Mesenteric fat pad (tissue), 1 donor: Measurements from ENCODE around the gene ANO6. TPM values are rescaled to one million over a fixed set of nuclear protein-coding genes. Genes with fewer than 3 reads are reported as not detected.

Source experiments
- DNase-seq: peaks from one replicate; pipeline ENCODE4 v3.0.0-alpha.2; 2020; ENCODE audit warnings: low spot score
- total RNA-seq: library from RNA; stranded (reverse); fragmentation: NEBNext Ultra II Directional; extraction: Animal tissue kit (Norgen Biotek cat#: 25700); gene quantifications from one replicate; pipeline ENCODE4 v1.2.1, GENCODE V29; 2021
- donor health status: DM: yes; HTN: yes; CAD: no.

ANO6 gene
- total RNA-seq, 1 donor from 2014 or later = 152 TPM

DNA sequence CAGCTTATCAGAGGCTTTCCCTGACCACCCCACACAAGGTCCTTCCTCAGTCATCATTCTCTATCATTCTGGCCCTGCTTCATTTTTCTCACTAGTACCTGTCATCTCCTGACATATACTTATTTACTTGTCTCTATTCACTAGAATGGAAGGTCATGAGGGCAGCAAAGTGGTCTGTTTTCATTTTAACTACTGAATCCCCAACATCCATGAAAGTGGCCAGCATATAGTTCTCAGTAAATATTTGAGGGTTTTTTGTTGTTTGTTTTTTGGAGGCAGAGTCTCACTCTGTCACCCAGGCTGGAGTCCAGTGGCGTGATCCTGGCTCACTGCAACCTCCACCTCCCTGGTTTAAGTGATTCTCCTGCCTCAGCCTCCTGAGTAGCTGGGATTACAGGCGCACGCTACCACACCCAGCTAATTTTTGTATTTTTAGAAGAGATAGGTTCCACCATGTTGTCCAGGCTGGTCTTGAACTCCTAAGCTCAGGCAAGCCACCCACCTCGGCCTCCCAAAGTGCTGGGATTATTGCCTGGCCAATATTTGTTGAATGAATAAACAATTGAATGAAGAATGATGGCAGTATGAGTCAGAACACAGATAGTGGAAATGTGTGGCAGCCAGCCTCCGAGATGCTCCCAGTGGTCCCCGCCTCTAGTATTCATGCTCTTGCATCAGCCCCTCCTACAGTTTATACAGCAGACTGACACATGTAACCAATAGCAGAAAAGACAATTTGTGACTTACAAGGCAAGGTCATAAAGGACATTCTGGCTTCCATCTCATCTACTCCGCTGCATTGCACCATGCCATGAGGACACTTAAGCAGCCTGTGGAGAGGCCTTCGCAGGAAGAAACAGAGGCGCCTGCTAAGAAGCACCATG is 7.0 kb upstream of the ANO6 start:
- DNase-seq = no peak

DNA sequence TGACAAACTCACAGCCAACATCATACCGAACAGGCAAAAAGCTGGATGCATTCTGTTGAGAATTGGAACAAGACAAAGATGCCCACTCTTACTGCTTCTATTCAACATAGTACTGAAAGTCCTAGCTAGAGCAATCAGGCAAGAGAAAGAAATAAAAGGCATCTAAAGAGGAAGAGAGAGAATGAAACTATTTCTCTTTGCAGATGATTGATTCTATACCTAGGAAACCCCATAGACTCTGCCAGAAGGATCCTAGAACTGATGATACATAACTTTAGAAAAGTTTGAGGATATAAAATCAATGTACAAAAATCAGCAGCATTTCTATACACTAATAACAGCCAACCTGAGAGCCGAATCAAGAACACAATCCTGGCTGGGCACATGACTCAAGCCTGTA is 6.1 kb upstream of the ANO6 start:
- DNase-seq = no peak

DNA sequence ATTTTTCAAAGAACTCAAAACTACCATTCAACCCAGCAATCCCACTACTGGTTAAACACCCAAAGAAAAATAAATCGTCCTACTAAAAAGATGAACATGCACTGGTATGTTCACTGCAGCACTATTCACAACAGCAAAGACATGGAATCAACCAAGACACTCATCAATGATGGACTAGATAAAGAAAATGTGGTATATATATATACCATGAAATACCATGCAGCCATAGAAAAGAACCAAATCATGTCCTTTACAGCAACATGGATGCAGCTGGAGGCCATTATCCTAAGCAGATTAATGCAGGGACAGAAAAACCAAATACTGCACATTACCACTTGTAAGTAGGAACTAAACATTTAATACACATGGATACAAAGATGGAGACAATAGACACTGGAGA is 3.8 kb upstream of the ANO6 start:
- no peak for DNase-seq

DNA sequence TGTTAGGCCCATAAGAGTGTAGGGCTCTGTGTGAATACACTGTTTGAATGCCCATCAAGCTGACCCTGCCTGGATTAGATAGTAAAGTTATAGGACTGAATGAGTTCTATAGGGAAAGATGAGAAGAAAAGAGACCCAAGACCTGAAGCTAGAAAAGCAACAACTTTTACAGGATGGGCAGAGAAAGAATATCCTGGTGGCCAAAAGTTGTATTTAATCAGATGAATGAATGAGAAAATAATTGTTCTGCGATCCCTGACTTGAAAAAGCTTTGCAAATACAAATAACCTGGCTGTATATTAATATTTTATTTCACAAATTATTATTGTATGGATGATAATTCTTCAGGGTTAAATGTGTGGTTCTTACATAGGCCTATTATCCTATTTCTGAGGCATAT is 2.8 kb upstream of the ANO6 start:
- DNase-seq = no peak

DNA sequence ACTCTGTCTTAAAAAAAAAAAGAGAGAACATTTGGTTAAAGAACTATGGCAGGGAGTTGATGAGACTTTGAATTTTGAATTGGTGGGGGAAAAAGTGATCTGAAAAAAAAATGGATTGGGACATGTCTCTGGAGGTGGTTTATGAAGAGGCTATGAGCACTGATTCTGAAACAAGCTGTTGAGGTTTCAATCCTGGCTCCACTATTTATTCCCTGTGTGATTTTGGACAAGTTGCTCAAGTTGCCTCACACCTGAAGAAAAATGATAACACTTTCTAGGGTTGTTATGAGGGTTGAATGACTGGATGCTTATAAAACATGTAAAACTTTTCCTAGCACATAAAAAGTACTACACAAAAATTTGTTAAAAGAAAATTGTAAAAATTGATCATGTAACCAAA is 1.8 kb upstream of the ANO6 start:
- no peak for DNase-seq

DNA sequence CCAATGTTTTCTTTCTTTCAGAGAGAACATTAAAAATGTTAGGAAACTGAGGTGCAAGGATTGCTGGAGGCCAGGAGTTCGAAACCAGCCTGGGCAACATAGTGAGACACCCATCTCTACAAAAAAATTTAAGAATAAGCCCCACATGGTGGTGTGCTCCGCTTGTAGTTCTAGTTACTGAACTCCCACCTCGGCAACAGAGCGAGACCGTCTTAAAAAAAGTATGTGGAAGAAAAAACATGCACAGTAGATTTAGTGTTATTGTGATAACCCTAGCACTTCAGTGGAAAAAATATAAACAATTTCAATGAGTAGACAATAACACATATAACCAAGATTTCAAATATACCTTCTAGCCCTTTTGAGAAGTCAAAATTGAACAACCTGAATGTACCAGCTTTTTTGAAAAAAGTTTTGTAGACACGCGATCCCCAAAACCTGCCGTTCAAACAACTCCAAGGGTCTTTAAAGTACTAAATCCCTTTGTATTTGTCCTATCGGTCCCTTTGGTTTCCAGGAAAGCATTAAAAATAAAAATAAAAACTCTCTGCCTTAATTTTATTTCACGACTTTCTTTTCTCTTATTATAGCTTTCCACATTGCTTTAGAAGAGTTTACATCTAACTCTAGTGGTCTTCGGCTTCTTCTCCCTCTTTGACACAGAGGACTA is 1.0 kb upstream of the ANO6 start:
- DNase-seq = no peak

DNA sequence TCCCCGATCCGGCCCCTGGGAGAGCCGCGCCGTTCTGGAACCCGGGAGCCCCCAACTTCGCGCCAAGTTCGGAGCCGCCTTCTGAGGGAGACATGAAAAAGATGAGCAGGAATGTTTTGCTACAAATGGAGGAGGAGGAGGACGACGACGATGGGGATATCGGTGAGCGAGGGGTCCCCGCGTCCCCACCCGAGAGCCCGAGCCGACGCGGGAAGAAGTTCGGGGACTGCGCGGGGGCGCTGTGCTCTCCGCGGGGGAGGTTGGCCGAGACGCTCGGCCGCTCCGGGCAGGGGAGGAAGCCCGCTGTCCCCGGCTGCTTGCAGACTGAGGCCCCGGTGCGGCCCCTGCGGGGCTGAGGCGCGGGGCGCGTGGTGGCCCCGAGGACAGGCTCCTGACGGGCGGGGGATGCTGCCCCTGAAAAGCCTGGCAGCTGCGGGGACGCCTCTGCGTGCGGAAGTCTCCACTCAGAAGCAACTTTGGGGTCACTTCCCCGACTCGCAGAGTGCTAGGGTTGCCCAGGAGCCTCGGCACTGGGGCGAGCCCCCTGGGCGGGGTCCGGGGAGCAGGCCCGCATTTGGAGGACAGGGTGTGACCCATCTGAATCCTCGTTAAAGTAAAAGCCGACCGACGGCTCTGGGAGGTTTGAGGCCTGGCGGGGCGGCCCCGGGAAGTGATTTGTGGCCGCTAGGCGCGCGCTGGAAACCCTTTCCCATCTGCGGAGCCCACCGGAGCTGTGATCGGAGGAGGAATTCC is 511 bp downstream of the ANO6 start:
- DNase-seq = no peak

DNA sequence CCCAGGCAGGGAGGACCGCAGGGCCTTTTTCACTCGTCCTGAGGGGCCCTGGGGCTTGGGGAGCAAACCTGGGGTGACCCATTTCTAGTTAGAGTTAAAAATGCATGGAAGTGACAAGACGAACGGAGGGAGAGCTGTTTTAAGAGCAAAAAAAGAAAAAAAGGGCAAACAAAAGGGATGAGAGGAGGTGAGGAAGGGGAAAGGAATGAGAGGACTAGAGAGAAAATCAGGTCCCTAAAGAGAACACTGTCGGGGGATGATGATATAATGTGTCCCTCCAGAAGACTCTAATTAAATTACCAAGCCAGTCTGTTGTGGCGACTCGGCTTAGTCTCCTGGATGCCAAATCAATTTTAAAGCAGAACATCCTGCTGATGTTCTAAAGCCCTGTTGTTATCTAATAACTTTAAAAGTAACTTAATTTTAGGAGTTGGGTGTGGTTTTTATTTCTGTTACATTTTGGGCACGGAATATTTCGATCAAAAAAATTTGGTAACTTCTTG is 1.1 kb downstream of the ANO6 start:
- DNase-seq = no peak

DNA sequence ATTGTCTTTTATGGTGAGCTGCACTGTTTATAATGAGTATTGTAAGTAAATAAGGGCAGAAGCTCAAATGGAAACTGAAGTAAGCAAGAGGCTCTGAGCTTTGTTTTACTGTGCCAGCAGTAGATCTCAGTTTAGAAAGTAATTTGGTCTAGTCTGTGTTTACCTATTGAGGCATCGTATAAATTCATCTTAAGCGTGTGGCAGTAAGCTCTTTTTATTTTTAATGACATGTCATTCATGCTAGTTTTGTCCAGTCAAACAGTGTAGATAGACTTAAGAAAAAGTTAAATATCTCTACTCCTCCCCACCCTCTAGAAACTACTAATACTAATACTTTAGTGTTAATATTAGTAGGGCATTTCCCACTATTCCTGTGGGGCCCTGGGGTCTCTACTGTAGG is 2.0 kb downstream of the ANO6 start:
- DNase-seq = no peak

DNA sequence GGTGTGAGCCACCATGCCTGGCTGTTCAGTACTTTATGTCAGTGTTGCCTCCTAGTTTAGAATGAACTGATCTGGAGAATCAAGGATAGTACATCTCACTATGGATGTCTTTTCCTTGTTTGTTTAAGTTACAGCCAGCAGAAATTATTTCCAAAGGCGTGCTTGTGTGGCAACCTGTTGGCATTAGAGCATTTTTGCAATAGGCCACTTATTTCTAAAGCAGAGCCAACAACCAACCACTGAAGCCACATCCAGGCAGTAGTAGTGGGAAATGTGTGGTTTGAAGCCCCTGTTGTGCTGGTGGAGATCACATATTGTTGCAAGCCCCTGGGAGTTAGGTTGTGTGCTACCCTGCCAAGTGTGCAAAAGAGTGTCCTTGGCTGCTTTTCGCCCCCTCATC is 3.7 kb downstream of the ANO6 start:
- no peak for DNase-seq

DNA sequence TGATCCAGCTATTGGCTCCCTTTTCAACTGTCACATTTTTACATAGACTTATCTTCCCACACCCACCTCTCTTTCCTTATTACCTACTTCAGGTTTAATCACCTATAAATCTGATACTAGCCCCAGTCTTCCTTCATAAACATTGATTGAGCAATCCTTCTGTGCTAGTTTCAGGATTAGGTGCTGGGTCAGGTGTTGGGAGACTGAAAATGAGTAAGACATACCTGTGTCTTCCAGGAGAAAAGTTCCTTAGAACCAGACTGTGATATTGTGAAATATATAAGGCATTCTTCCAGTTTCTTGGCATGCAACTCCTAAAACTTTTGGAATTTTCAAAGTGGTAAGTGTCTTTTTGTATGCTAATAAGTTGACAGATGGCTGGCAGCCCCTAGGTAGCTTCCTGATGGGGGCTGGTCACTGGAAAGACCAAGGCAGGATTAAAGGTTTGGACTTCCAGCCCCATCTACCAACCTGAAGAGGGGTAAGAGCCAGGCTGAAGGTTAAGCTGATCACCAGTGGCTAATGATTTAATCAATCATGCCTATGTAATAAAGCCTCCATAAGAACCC is 4.6 kb downstream of the ANO6 start:
- no peak for DNase-seq

DNA sequence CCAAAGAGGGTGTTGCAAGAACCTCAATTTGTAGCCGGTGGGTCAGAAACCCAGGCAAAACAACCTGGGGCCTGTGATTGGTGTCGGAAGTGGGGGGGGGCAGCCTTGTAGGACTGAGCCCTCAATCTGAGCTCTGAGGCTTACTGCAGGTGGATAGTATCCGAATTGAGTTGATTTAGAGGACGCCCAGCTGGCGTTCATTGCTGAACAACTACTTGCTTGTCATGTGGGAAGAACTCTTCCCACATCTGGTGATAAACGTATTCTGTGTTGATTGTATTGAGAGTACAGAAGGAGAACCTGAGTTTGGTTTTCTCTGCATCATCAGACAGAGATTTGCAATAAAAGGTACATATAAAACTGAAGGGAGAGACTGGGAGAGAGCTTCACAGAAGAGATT is 5.1 kb downstream of the ANO6 start:
- no peak for DNase-seq

DNA sequence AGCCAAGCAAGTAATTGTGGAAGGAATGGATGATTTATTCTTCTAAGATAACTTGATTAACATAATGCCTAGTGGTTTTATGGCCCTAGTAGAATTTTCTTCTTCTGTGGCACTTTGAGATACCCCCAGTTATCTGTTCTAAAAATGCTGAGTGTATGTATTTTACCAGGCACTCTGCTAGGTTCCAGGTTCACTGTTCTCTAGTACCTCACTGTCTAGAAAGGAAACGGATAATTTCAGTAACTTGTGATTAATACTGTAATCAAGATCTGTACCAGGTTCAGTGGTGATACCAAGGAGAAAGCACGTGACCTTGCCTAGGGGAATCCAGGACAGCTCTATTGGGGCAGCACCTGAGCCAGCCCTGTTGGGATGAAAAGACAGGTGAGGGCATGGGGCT is 8.0 kb downstream of the ANO6 start:
- DNase-seq = no peak

DNA sequence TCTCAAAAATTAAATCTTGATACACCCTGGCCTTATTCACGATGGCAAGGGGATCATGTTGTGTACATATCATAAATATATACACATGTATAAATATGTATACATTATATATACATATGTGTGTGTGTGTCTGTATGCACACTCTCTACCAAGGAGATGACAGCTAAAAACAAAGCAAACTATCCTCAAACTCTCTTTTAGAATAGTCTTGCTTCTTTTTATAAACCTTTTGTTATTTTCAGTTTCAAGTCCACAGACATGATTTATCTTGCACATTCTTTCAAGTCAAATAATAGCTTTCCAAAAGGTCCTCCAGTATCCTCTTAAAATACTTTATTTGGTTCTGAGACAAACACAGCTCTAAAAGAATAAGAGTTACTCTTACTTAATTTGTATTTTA is 8.4 kb downstream of the ANO6 start:
- DNase-seq = no peak

DNA sequence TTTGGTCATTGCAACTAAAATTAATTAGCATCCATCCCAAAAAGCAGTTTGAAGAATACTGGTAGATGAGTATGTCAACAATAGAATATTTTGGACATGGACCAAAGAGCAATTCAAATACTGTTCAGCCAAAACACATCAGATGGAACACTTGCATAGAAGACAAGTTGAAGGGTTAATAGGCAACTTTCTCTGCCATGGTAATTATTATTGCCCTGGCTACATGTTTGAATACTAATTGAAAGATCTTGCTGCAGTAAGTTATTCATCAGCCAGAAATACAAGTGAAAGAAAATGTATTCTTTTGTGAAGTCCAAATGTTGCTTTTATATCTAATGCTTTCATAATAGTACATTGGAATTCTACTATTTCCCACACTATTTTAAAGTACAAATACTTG is 10.1 kb downstream of the ANO6 start:
- DNase-seq = no peak

DNA sequence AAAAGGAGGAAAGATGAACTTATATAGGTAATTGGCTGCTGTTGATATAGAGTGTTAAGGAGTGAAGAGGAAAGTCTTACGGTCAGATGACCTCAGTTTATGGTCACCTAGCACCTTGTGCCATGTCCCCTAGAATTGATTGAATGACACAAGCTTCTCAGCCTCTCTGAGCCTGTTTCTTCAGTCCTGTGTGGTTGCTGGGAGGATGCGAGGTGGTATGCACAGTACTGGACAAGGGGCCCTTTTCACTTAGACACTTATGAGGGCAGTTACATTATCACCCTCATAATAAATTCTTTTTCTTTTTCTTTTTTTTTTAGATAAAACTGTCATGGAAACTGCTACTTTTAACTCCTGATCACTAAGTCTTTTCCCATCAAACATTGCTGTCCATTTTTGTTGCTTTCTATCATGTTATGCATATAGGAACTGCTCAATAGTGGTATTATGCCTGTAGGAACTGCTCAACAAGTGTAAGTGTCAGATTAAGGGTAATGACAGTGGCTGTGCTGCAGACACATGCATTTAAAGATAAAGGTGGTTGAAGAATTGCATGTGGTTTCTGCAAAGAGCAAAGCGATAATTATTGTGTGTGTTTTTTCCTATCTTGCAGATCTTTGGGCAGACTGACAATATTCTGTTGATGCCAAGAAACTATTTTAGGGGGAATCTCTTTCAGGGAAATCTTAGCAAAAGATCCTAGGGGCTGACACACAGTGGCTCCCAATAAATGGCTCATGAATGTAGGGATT is 11.6 kb downstream of the ANO6 start:
- DNase-seq = no peak

DNA sequence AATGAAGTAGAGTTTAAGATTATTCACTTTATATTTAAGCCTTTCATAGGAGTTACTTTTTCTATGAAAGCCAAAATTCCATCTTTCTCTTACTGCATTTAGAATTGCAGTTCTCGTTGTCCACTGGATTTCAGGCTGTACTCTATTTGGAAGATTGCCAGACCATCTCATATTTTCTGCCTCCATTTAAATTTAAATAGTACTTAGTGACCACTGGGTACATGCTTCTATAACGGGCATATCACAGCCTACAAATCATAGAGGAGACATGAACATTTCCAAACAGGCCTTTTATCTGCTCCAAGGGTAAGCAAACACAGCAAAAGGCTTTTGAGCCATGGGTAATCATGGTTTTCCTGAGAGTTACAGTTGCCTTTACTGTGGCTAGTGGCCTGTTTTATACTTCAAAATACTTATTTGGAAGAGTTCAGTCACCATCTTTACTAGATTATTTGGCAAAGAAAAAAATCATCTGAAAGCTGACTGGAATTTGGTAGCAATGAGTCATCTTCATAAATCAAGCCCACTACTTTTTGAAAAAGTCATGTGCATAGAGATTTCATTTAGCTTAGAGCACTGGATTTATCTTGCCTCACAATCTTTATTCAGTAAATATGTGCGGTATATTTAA is 15.7 kb downstream of the ANO6 start:
- DNase-seq = no peak

DNA sequence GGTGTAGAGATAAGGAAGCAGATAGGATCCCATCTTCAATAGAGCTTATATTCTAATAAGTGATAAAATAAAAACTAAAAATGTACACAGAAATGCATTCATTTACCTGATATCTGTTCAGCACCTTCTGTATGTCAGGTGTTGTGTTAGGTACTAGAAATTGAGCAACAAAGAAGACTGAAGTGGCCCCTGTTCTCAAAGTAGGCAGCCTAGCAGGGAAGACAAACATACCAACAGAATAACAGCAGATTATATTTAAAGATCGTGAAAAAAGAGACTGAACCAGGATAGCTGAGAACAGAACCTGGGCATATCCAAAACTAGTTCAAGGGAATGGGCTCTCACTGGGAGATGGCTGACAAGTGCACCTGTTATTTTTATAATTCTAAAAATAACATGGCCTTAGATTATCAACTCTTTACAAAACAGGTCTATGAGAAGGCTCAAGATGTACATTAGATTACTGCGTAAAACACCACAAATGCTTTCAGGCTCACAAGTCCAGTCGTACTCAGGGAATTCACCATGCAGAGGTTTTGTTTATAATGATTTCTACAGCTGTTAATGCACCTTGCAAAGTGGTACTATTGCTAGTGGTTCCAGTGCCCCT is 16.4 kb downstream of the ANO6 start:
- DNase-seq = no peak

DNA sequence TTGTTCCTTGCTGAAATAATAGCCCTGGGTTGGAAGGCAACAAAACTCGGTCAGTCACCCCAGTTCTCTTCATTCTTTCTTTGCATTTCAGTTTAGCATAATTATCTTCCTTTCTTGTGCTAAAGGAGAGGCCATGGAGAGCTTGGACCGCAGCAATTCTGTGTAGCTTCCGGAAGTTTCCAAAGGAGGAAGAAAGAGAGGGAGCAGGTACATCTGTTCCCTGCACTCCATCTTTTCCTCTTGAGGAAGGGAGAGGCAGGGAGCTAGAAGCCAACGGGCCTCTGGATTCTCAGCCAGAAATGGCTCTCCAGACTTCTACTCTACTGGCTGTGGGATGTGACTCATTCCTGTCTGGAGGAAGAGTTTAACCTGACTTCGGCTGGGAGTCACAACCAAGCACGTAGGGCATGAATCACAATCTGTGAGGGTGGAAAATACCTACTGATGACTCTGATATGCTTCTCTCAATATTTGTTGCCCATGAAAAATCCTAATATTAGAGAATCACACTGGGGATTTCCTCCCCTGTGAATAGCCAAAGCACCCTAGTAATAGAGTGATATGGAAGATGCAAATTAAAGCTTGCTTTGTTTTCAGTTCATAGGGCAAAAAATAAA is 17.0 kb downstream of the ANO6 start:
- no peak for DNase-seq
